ENCODE data around the gene FBL. TPM values are rescaled to one million over a fixed set of nuclear protein-coding genes. Genes with fewer than 3 reads are reported as not detected.

The FBL gene
- total RNA-seq, result 67.5 and 204 TPM in 2 replicates

DNA sequence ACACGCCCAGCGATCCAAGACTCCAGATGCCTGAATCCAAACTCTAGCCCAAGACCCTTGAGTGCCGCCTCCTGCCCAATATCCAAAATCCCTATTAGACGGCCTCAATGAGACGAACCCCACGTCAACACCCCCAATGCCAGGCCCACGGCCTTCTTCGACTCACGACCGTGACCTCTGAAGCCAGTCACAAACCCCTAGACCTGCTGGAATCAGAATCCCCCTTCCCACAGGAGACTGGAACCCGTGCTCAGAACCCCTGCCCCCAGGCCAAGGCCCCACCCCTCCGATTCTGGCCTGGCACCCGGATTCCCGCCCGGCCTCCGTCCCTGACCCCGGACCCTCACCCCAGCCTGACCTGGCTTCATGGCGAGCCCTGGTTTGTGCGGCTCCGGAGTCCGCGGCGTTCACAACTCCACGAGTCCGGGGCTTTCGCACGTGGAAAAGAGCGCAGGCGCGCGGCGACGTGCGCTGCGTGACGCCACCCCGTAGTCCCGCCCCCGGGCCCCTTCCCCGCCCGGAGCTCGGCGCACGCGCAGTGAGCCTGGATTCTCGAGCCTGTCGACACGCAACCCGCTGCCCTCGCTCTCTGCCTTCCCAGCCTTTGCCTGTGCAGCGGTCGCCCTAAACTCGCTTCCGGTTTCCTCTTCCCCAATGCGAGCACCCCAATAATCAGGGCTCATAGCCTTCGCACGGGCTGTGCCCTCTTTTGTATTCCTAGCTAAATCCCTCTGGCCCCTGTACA, at the start of gene FBL:
Gene FBL, minus strand, starts transcription at position 447 of the 745 bp plus-strand sequence. Its CDS starts 79 bp downstream, at position 368.

DNA sequence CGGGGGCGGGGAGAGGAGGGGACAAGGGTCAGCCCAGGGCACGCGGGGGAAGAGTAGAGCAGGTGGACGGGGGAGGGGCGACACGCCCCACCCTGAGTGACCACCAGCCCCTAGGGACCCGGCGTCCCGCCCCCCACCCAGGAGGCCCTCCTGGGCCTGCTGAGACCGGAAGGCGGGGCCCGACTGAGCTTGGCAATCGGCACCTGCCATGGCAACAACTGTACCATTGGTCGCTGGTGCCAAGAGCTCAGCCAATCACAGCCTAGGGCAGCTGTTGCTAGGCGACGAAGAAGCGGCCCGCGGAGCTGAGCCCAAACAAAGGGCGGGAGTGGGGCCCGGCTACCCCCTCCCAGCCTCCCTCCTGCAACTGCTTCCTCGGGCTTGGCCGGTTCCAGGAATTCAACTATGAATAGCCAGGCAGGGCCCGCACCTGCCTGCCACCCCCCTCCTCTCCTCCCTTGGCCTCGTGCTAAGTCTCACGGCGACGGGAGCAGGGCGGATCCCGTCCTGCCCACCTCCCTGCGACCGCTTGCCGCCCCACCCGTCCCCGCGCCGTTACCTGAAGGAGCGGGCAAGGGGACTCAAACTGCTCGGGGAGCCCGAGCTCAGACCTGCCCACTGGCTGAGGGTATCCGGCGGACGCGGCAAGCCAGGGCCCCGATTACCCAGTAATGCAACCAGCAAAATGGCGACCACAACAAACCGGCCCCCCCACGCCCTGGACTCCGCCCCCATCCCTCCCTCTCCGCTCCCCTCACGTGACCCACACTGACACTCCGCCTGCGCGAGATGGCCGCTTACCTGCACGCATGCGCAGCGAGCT, 12.5 kb downstream of the FBL start, which contains the start of gene DYRK1B:
Gene DYRK1B, minus strand, starts transcription at position 699 of the 823 bp plus-strand sequence. CDS start 2,295 bp downstream, outside the sequence.

Other genes starting within 250 kb of the FBL start
- gene LGALS13, start 243.9 kb downstream of the FBL start, total RNA-seq, result not detected in 2 replicates
- not detected in 2 replicates for gene LGALS16, start 190.5 kb downstream of the FBL start, total RNA-seq
- not detected in 2 replicates for gene LGALS14, start 141.9 kb downstream of the FBL start, total RNA-seq
- gene CLC, start 108.3 kb downstream of the FBL start, total RNA-seq, result not detected in 2 replicates
- gene LEUTX, start 67.5 kb downstream of the FBL start, total RNA-seq, result not detected in 2 replicates
- 17.7 and 26.1 TPM in 2 replicates for gene DYRK1B, start 12.2 kb downstream of the FBL start, total RNA-seq
- gene FCGBP, start 88.3 kb upstream of the FBL start, total RNA-seq, result 1.2 and 1.5 TPM in 2 replicates
- 96.3 and 134 TPM in 2 replicates for gene PSMC4, start 124.8 kb upstream of the FBL start, total RNA-seq
- gene ZNF546, start 150.7 kb upstream of the FBL start, total RNA-seq, result 7.0 and 10.6 TPM in 2 replicates
- 14.9 and 24.1 TPM in 2 replicates for gene ZNF780B, start 209.9 kb upstream of the FBL start, total RNA-seq
- gene ZNF780A, start 244.6 kb upstream of the FBL start, total RNA-seq, result 18.5 and 27.1 TPM in 2 replicates